Vagina (tissue), 2 donors: Measurements from ENCODE around the gene PNKD. TPM values are rescaled to one million over a fixed set of nuclear protein-coding genes. Genes with fewer than 3 reads are reported as not detected.

ENCODE experiments used
- DNase-seq, 2 donors: peaks; one replicate each; pipeline ENCODE4 v3.0.0-alpha.2; 2017; ENCODE audit errors: extremely low spot score in 2 of 2
- H3K27ac ChIP-seq: fragments of 200-600 bp; sonication (generic); one replicate; pipeline ENCODE4 v1.5.1; 2019
- H3K27me3 ChIP-seq: fragments of 200-600 bp; sonication (generic); one replicate; pipeline ENCODE4 v1.5.1; 2019
- H3K36me3 ChIP-seq, 2 donors: fragments of 200-600 bp; sonication (generic); one replicate each; pipeline ENCODE4 v1.5.1; 2017 to 2019
- H3K4me1 ChIP-seq: fragments of 200-600 bp; sonication (generic); one replicate; pipeline ENCODE4 v1.5.1; 2019
- H3K4me3 ChIP-seq, 2 donors: fragments of 200-600 bp; sonication (generic); 1 replicate in 1 of 2; 2 replicates in 1 of 2; pipeline ENCODE4 v1.5.1; 2016 to 2019
- H3K9me3 ChIP-seq: fragments of 200-600 bp; sonication (generic); one replicate; pipeline ENCODE4 v1.5.1; 2019
- POLR2A ChIP-seq, 2 donors: fragments of 450-650 bp; IDR thresholded peaks; one replicate each; pipeline ENCODE4 v1.6.1; 2017; ENCODE audit warnings: antibody characterized with exemption in 2 of 2, mild to moderate bottlenecking in 2 of 2, moderate library complexity in 2 of 2
- POLR2AphosphoS5 ChIP-seq, 2 donors: sonication (generic); formaldehyde crosslinking; IDR thresholded peaks; one replicate each; pipeline ENCODE4 v1.9.0; 2017; ENCODE audit warnings: antibody characterized with exemption in 2 of 2, mild to moderate bottlenecking in 2 of 2, low read depth in 1 of 2; ENCODE audit not compliant: insufficient read depth in 1 of 2
- intact Hi-C: fragments of 100-400 bp; cut with DNase I; formaldehyde crosslinking; loops from one replicate; pipeline ENCODE4 v1.15.1; 2023
- total RNA-seq: library from RNA; depleted of rRNA; stranded (reverse); fragments of >200 nt; gene quantifications from one replicate; pipeline ENCODE4 v1.2.3, GENCODE V29; 2016
- TF ChIP-seq, protein P1 (sequence below), 3 experiments: fragments of 450-650 bp in 2 of 3; fragments of 200-600 bp in 1 of 3; sonication (generic) in 1 of 3; IDR thresholded peaks; one replicate each; pipeline ENCODE4 v1.5.1; 2017 to 2019; ENCODE audit warnings: antibody characterized with exemption in 3 of 3, mild to moderate bottlenecking in 2 of 3, moderate library complexity in 2 of 3

PNKD gene
- total RNA-seq, 1 donor from 2014 or later: 28.7 TPM

DNA sequence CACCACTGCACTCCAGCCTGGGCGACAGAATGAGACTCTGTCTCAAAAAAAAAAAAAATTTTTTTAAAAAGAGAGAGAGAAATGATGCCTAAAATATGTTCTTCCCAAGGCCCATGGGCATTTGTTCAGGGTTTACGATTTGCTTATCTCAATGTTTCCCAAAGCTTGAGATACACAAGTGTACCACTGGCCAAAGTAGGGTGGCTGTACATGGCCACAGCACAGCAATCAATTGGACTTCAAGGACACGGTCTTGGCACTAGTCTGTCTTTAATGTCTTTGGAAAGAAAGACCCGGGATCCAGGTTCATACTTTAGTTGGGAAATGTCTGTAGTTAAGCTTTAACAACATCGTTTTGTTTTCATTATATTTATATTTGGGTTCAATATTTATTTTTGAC, 76.9 kb downstream of the PNKD start:
- no peaks in the 10 kb centered on the region for H3K27me3 ChIP-seq
- no peaks in the 10 kb centered on the region for H3K36me3 ChIP-seq
- TF ChIP-seq POLR2AphosphoS5 (IDR thresholded peaks at IDR 0.05; ENCODE audit: insufficient read depth in 1 of 2, low read depth in 1 of 2) (no peak), POLR2A (IDR thresholded peaks at IDR 0.05) (no peak)
- TF ChIP-seq, protein P1, sequence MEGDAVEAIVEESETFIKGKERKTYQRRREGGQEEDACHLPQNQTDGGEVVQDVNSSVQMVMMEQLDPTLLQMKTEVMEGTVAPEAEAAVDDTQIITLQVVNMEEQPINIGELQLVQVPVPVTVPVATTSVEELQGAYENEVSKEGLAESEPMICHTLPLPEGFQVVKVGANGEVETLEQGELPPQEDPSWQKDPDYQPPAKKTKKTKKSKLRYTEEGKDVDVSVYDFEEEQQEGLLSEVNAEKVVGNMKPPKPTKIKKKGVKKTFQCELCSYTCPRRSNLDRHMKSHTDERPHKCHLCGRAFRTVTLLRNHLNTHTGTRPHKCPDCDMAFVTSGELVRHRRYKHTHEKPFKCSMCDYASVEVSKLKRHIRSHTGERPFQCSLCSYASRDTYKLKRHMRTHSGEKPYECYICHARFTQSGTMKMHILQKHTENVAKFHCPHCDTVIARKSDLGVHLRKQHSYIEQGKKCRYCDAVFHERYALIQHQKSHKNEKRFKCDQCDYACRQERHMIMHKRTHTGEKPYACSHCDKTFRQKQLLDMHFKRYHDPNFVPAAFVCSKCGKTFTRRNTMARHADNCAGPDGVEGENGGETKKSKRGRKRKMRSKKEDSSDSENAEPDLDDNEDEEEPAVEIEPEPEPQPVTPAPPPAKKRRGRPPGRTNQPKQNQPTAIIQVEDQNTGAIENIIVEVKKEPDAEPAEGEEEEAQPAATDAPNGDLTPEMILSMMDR (IDR thresholded peaks at IDR 0.05): no peak
- H3K4me1 ChIP-seq: peaks cover 10% of the 10 kb centered on the region
- no peak overlapping the region for H3K4me3 ChIP-seq
- no peak overlapping the region for H3K27ac ChIP-seq
- intact Hi-C loops: no loop called here
- no peak for DNase-seq
- no peaks in the 10 kb centered on the region for H3K9me3 ChIP-seq

DNA sequence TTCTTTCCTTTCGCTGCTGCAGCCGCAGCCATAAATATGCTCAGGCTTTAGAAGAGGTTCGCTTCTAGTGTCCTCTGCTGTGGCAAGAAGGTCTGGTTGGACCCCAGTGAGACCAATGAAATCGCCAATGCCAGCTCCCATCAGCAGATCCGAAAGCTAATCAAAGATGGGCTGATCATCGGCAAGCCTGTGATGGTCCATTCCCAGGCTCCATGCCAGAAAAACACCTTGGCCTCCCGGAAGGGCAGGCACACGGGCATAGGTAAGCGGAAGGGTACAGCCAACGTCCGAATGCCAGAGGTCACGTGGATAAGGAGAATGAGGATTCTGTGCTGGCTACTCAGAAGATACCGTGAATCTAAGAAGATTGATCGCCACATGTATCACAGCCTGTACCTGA, 83.7 kb downstream of the PNKD start:
- Histone ChIP-seq H3K27ac (no peak overlapping the region), H3K36me3 (no peaks in the 10 kb centered on the region), H3K4me1 (no peaks in the 10 kb centered on the region), H3K9me3 (no peaks in the 10 kb centered on the region), H3K27me3 (no peaks in the 10 kb centered on the region), H3K4me3 (no peak overlapping the region)
- TF ChIP-seq POLR2AphosphoS5 (IDR thresholded peaks at IDR 0.05; ENCODE audit: insufficient read depth in 1 of 2, low read depth in 1 of 2) (no peak), POLR2A (IDR thresholded peaks at IDR 0.05) (no peak)
- TF ChIP-seq, protein P1 (IDR thresholded peaks at IDR 0.05): no peak
- DNase-seq: no peak
- intact Hi-C loops: no loop called here

DNA sequence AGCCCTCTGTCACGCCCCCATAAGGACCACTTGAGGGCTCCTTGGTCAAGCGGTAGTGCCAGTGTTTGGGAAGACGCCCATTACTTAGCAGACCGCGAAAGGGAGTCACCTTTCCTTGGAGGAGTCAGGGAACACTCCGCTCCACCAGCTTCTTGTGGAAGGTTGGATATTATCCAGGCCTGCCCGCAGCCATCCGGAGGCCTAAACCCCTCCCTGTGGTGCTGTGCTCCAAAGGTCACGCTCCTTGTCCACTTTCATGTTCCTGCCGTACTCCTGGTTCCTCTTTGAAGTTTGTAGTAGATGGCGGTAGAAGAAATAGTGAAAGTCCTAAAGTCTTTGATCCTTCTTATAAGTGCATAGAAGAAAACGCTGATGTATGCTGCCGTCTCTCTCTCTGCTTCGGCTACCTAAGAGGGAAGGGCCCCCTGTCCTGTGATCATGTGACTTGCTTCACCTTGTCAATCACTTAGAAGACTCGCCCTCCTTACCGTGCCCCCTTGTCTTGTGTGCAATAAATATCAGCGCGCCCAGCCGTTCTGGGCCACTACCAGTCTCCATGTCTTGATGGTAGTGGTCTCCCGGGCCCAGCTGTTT, 84.6 kb downstream of the PNKD start:
- TF ChIP-seq POLR2A (IDR thresholded peaks at IDR 0.05) (no peak), POLR2AphosphoS5 (IDR thresholded peaks at IDR 0.05; ENCODE audit: insufficient read depth in 1 of 2, low read depth in 1 of 2) (no peak)
- TF ChIP-seq, protein P1 (IDR thresholded peaks at IDR 0.05): no peak
- no peak overlapping the region for H3K27ac ChIP-seq
- H3K27me3 ChIP-seq: no peaks in the 10 kb centered on the region
- no peak overlapping the region for H3K4me3 ChIP-seq
- no peak for DNase-seq
- H3K4me1 ChIP-seq: no peaks in the 10 kb centered on the region
- H3K9me3 ChIP-seq: no peaks in the 10 kb centered on the region
- no peaks in the 10 kb centered on the region for H3K36me3 ChIP-seq
- intact Hi-C loops: loop anchor here (5.0 kb wide), 1 partner anchor 53 kb away; no protein-coding TSS in a partner anchor

DNA sequence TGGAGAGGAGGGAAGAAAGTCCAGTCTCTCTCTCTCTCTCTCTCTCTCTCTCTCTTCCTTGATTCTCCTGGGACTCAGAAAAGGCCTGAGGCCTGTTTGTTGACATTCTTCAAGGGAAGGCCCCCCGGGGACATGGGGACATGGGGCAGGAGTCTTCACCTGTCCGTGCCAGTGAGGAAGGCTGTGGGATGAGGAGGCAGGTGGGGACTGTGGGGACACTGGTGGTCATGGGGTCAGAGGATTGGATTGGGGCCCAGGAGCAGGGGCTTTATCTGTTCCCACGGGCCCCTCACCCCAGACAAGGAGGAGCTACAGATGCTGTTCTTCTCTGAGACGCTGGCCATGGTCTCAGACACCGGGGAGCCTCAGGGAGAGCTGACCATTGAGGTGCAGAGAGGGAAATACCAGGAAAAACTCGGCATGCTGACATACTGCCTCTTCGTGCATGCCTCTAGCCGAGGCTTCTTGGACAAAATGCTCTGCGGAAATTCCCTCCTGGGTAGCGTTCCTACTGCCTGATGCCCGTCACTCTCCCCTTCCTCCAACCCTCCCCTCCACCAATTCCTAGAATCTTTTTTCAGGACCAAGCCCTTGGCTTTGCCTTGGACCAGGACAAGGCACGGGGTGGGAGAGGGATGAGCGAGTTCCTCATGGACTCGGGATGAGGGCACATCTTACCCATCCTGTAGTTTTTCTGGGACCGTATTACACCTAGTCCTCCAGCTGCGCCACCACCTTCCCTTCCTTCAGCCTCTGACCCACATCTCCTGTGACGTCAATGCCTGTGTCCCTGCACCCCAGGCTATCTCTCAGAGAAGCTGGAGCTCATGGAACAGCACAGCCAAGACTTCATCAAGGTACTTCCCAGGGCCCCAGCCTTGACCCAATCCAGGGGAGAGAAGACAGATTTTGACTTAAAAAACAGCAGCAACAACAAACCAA, 87.2 kb downstream of the PNKD start:
- Histone ChIP-seq H3K27ac (no peak overlapping the region), H3K4me1 (no peaks in the 10 kb centered on the region), H3K4me3 (no peak overlapping the region), H3K9me3 (no peaks in the 10 kb centered on the region), H3K27me3 (no peaks in the 10 kb centered on the region), H3K36me3 (no peaks in the 10 kb centered on the region)
- intact Hi-C loops: loop anchor here (5.0 kb wide), 1 partner anchor 55 kb away; no protein-coding TSS in a partner anchor
- TF ChIP-seq POLR2AphosphoS5 (IDR thresholded peaks at IDR 0.05; ENCODE audit: insufficient read depth in 1 of 2, low read depth in 1 of 2) (no peak), POLR2A (IDR thresholded peaks at IDR 0.05) (no peak)
- TF ChIP-seq, protein P1 (IDR thresholded peaks at IDR 0.05): no peak
- DNase-seq: no peak
